GM12875 (cell line): ENCODE results near the gene TRAPPC6A.
A peak's percentile ranks its signal among the peaks of the same experiment; 100 is the strongest.

Experiments
- H3K4me3 ChIP-seq: one replicate; pipeline ENCODE4 v1.5.1; 2011; ENCODE audit warnings: low read depth, low read length, control low read depth
- TF ChIP-seq, protein P1 (sequence below): IDR thresholded peaks from 2 replicates; pipeline ENCODE4 v1.5.1; 2011; ENCODE audit warnings: low read depth, mild to moderate bottlenecking, control low read depth, inconsistent platforms, low read length, moderate library complexity, borderline replicate concordance; ENCODE audit not compliant: insufficient read depth

TRAPPC6A gene

DNA sequence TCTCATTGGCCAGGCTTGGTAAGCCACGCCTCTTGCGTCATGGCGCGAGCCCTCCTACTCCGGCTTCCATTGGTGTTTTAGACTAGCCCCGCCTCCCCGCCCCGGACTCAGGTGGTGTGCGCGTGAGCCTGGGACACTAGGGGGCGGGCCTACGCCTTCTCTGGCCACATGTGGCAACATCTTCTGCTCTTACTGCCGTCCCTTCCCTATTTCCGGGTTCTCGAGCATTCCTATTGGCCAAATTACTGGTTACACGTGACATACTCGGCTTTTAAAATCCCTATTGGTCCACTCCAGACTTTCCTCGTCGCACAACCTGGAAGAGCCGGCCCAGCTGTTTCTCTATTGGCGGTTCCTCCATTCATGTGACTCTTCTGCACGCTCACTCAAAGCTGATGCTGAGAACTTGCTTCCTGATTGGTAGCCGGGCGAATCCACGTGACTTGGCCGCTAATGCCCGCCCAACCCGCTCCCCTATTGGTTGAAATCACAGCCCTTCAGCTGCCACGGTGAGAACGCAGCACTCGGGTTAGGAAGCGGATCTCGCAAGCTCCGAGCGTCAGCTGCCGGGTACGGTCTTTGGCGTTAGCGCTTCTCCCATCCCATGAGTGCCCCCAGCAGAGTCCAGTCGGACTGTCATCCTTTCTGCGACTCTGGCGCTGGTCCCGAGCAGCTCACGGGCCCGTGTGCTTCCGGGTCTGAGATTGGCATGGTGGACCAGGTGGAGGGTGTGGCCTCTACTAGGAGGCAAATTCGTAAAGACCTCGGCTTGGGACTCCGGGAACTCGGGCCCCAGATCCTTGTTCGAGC, 430 bp upstream of the TRAPPC6A start, which contains the start of gene BLOC1S3:
TSS of gene BLOC1S3 (plus strand) at position 523 of the 810 bp plus-strand sequence. CDS start 513 bp downstream, outside the sequence.
- TF ChIP-seq, protein P1, sequence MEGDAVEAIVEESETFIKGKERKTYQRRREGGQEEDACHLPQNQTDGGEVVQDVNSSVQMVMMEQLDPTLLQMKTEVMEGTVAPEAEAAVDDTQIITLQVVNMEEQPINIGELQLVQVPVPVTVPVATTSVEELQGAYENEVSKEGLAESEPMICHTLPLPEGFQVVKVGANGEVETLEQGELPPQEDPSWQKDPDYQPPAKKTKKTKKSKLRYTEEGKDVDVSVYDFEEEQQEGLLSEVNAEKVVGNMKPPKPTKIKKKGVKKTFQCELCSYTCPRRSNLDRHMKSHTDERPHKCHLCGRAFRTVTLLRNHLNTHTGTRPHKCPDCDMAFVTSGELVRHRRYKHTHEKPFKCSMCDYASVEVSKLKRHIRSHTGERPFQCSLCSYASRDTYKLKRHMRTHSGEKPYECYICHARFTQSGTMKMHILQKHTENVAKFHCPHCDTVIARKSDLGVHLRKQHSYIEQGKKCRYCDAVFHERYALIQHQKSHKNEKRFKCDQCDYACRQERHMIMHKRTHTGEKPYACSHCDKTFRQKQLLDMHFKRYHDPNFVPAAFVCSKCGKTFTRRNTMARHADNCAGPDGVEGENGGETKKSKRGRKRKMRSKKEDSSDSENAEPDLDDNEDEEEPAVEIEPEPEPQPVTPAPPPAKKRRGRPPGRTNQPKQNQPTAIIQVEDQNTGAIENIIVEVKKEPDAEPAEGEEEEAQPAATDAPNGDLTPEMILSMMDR: 0 out of 2 replicates have a peak, but pooled peaks have one; percentile 18
- peak within 1 kb of the TSS; percentile 90 for H3K4me3 ChIP-seq

DNA sequence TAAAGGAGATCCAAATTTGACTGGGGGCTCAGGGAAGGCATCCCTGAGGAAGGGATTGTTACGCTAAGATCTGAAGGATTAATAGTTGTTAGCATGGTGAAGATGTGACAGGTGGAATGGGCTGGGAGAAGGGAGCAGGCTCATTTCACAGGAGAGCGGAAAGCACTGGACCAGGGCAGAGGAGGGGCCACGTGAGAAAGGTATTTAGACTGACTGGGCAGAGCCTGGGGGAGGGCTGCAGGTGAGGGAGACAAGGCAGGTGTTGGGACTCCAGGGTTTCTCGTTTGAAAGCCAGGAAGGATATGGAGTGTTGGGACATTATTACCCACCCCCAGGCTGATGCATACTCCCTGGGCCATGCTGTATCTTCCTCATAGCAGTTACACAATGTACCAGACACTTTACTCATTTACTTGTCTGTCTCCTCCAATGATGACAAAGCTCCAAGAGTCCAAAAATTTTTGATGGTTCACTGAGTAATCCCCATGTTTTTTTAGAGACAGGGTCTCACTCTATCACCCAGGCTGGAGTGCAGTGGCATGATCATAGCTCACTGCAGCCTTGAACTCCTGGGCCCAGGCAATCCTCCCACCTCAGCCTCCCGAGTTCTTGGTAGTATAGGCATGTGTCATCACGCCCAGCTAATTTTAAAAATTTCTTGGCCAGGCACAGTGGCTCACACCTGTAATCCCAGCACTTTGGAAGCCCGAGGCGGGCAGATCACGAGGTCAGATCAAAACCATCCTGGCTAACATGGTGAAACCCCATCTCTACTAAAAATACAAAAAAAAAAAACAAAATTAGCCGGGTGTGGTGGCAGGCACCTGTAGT, 2.3 kb downstream of the TRAPPC6A start:
- no peak overlapping the region for H3K4me3 ChIP-seq

DNA sequence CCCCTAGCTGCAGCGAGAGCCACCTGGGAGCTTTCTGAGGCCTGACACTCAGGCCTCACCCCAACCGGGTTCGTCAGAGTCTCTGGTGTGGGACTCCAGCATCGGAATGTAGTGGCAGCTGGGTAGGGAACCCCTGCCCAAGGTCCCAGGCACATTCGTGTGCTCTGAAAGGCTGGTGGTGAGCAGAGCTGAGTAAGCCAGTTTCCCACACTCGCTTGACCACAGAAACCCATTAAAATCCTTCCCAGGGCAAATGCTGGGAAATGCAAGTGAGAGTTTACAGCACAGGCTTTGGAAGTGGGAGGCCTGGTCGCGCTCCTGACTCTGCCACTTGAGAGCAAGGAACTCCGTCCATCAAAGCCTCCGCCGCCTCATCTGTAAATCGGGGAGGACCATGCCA, 4.2 kb downstream of the TRAPPC6A start:
- TF ChIP-seq, protein P1: no peak
- no peak overlapping the region for H3K4me3 ChIP-seq

More for the DNA sequence above, 2.3 kb downstream of the TRAPPC6A start:
- TF ChIP-seq, protein P1: no peak

DNA sequence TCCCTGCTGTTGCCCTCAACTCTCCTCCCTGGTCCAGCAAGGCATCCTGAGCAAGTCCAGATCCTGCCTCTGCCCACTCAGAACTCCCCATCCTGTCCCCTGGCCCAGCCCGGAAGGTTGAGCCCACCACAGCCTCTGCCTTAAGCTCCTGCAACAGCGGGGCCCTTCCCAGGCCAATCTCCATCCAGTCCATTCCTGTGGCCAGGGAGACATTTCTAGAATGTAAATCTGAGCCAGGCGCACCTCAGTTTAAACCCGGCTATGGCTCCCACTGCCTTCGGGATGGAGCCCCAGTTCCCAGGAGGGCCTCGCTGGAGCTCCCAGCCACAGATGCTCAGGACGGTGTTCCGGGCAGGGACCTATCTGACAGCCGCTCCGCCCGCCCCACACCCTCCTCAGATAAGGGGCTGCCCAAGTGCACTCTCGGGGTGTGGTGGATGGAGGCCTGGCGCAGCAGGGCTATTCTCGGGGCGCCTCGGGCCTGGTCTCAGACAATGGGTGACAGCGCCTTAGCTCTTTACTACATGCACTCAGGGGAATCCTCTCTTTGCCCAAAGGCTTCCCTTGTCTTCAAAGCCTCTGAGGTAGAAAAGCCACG, 5.3 kb downstream of the TRAPPC6A start:
- no peak overlapping the region for H3K4me3 ChIP-seq
- TF ChIP-seq, protein P1: no peak

DNA sequence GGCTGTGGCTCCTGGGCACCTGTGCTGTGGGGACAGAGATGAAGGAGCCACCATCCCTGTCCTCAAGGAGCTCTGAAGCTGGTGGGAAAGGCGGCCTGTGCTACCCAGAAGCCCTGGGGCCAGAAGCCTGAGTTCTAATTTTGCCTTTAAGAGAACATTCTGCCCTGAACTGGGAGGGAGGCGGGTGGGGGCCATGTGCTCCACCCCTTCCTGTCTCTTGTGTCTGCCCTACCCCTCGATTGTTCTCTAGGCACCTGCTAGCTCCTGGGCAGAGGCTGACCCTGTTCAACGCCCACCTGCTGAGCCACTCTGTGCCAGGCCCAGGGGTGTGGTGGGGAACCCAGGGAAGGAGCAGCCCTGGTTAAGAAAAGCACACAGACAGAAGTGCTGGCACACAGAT, 5.9 kb downstream of the TRAPPC6A start:
- TF ChIP-seq, protein P1: no peak
- no peak overlapping the region for H3K4me3 ChIP-seq

DNA sequence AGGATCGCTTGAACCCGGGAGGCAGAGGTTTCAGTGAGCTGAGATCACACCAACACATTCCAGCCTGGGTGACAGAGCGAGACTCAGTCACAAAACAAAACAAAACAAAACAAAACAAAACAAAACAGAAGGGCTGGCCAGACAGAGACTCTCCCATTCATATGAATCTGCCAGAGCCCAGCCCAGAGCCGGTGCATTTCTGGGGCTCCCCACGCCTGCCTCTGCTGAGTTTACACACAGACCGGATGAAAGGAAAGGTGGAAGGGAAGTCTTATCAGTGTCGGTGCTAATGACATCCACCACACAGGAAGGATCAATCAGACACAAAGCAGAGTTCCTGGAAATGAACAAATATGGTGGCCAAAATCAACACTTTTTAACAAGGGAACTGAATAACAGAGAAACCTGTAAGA, 6.8 kb downstream of the TRAPPC6A start:
- H3K4me3 ChIP-seq: no peak overlapping the region
- TF ChIP-seq, protein P1: no peak
